Astrocyte of the spinal cord (primary cell): ENCODE data around the gene GEMIN4.
"Not testable (repeated sequence)": the region's sequence is repeated elsewhere in the genome, so short reads cannot be mapped to it uniquely, and the experiment has no call there.

Experiments
- DNase-seq: peaks from one replicate; pipeline ENCODE4 v3.0.0; 2011; ENCODE audit warnings: low read depth, low spot score
- H3K4me3 ChIP-seq: 2 replicates; pipeline ENCODE4 v1.5.1; 2011; ENCODE audit warnings: low read depth, mild to moderate bottlenecking, low read length, moderate library complexity
- in situ Hi-C: cut with HindIII; loops from 2 replicates; pipeline ENCODE4 v1.10.0; 2017; ENCODE audit warnings: low sequenced_read_pairs
- TF ChIP-seq, protein P1 (sequence below): IDR thresholded peaks from 2 replicates; pipeline ENCODE4 v1.5.1; 2012; ENCODE audit warnings: low read depth, mild to moderate bottlenecking, low read length, inconsistent platforms

GEMIN4 gene

DNA sequence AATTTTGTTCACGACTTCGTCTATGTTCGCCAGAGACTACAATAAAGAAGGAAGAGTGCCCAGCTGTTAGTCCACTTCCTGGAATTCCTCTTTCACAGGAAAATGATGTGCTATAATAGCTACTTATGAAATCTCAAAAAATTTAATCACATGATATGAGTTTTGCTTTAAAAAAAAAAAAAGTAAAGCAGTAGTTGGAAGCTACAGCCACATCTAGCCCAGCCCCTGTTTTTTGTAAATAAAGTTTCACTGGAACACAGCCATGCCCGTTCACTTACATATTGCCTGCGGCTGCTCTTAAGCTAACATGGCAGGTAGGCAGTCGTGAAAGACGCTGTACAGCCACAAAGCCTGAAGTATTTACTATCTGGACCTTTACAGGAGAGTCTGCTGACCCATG, 52.7 kb downstream of the GEMIN4 start:
- DNase-seq, result no peak
- in situ Hi-C loops, result no loop called here
- no peak overlapping the region for H3K4me3 ChIP-seq
- TF ChIP-seq, protein P1, sequence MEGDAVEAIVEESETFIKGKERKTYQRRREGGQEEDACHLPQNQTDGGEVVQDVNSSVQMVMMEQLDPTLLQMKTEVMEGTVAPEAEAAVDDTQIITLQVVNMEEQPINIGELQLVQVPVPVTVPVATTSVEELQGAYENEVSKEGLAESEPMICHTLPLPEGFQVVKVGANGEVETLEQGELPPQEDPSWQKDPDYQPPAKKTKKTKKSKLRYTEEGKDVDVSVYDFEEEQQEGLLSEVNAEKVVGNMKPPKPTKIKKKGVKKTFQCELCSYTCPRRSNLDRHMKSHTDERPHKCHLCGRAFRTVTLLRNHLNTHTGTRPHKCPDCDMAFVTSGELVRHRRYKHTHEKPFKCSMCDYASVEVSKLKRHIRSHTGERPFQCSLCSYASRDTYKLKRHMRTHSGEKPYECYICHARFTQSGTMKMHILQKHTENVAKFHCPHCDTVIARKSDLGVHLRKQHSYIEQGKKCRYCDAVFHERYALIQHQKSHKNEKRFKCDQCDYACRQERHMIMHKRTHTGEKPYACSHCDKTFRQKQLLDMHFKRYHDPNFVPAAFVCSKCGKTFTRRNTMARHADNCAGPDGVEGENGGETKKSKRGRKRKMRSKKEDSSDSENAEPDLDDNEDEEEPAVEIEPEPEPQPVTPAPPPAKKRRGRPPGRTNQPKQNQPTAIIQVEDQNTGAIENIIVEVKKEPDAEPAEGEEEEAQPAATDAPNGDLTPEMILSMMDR, result no peak

DNA sequence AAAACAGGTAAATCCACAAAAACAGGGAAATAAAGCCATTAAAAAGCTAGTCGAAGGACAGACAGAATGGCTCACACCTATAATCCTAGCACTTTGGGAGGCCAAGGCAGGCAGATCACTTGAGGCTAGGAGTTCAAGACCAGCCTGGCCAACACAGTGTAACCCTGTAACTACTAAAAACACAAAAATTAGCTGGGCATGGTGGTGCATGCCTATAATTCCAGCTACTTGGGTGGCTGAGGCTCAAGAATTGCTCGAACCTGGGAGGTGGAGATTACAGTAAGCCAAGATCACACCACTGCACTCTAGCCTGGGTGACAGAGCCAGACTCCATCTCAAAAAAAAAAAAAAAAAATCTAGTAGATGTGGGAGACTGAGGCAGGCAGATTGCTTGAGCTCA, 54.0 kb downstream of the GEMIN4 start:
- DNase-seq, in situ Hi-C loops, H3K4me3 ChIP-seq: not testable (repeated sequence)

DNA sequence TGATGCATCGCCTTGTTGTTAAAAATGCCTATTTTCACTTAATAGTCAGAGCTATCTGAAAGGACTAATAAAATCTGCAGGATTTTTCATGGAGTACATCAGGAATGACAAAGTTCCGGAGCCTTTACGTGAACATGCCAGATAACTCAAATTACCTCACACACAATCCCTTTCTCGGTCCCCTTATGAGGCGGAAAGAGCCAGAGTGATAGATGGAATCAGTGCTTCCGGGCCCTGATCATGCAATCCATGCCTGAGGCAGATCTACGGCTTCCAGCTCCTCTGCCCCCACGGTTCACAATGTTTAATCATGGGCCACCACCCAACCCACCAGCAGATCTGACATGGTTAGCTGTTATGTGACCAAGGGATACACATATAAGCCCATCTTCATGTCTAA, 54.4 kb downstream of the GEMIN4 start:
- no peak for DNase-seq
- in situ Hi-C loops, result no loop called here
- no peak overlapping the region for H3K4me3 ChIP-seq
- TF ChIP-seq, protein P1, result no peak

DNA sequence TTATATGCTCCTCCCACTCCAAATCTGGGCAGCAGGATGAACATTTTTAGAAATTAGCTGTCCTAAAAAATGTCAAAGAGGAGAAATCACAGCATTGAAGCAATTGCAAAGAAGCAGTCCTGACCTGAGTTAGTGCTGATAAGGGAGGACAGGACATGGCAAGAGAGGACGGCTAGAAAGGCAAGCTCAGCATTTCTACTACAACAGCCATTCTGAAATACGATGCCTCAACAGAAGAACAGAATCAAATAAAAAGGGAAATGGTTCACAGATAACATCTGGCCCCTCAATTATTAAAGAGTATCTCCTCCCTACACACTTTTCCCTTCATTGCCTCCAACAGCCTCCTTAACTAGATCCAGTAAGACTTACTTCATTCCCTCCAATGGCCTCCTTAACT, 55.7 kb downstream of the GEMIN4 start:
- DNase-seq, result no peak
- no peak overlapping the region for H3K4me3 ChIP-seq
- TF ChIP-seq, protein P1, result no peak
- in situ Hi-C loops, result no loop called here
